Esophagus muscularis mucosa (tissue), 4 donors: ENCODE measurements around the gene TRPM6. TPM values are rescaled to one million over a fixed set of nuclear protein-coding genes. Genes with fewer than 3 reads are reported as not detected.

Source experiments
- DNase-seq: peaks from one replicate; pipeline ENCODE4 v3.0.0-alpha.2; 2017; ENCODE audit errors: extremely low spot score
- H3K27ac ChIP-seq, 4 donors: fragments of 200-600 bp; sonication (generic); replicated peaks in 1 of 4; 1 replicate in 3 of 4; 2 replicates in 1 of 4; pipeline ENCODE4 v1.5.1; 2016 to 2019; ENCODE audit warnings: mild to moderate bottlenecking in 1 of 4
- H3K27me3 ChIP-seq, 4 donors: fragments of 200-600 bp; sonication (generic); one replicate each; pipeline versions ENCODE4 v1.5.1 to v1.6.0; 2016 to 2019
- H3K36me3 ChIP-seq, 4 donors: fragments of 200-600 bp; sonication (generic); one replicate each; pipeline ENCODE4 v1.5.1; 2016 to 2019
- H3K4me1 ChIP-seq, 4 donors: fragments of 200-600 bp; sonication (generic); one replicate each; pipeline ENCODE4 v1.5.1; 2016 to 2019
- H3K4me3 ChIP-seq, 4 donors: fragments of 200-600 bp; sonication (generic); 1 replicate in 2 of 4; 2 replicates in 2 of 4; pipeline ENCODE4 v1.5.1; 2016 to 2019; ENCODE audit warnings: mild to moderate bottlenecking in 4 of 4, moderate library complexity in 1 of 4
- H3K9me3 ChIP-seq, 4 donors: fragments of 200-600 bp; sonication (generic); 1 replicate in 3 of 4; 2 replicates in 1 of 4; pipeline ENCODE4 v1.5.1; 2016 to 2019
- EP300 ChIP-seq: sonication (generic); formaldehyde crosslinking; IDR thresholded peaks from one replicate; pipeline ENCODE4 v1.6.1; 2017; ENCODE audit warnings: antibody characterized with exemption
- POLR2A ChIP-seq: fragments of 450-650 bp; IDR thresholded peaks from one replicate; pipeline ENCODE4 v1.6.1; 2017; ENCODE audit warnings: antibody characterized with exemption, moderate library complexity, mild to moderate bottlenecking, low read depth
- POLR2AphosphoS5 ChIP-seq, 2 donors: sonication (generic); formaldehyde crosslinking; IDR thresholded peaks; one replicate each; pipeline ENCODE4 v1.6.1; 2017; ENCODE audit warnings: antibody characterized with exemption in 2 of 2
- WGBS: methylation state at CpG from one replicate; pipeline ENCODE4 v1.1.5; 2018; 5-methylcytosine and 5-hydroxymethylcytosine counted together
- intact Hi-C: fragments of 100-400 bp; cut with DNase I; formaldehyde crosslinking; loops from one replicate; pipeline ENCODE4 v1.15.1; 2023
- total RNA-seq, 4 donors: library from RNA; depleted of rRNA; stranded (reverse); fragments of >200 nt; gene quantifications; one replicate each; pipeline versions ENCODE4 v1.1.0 to v1.2.1, GENCODE V29; 2016
- TF ChIP-seq, protein P1 (sequence below), 3 experiments: fragments of 200-600 bp in 2 of 3; fragments of 450-650 bp in 1 of 3; sonication (generic) in 2 of 3; IDR thresholded peaks; one replicate each; pipeline ENCODE4 v1.5.1; 2017 to 2019; ENCODE audit warnings: antibody characterized with exemption in 3 of 3, mild to moderate bottlenecking in 2 of 3, moderate library complexity in 1 of 3

TRPM6 gene, protein sequence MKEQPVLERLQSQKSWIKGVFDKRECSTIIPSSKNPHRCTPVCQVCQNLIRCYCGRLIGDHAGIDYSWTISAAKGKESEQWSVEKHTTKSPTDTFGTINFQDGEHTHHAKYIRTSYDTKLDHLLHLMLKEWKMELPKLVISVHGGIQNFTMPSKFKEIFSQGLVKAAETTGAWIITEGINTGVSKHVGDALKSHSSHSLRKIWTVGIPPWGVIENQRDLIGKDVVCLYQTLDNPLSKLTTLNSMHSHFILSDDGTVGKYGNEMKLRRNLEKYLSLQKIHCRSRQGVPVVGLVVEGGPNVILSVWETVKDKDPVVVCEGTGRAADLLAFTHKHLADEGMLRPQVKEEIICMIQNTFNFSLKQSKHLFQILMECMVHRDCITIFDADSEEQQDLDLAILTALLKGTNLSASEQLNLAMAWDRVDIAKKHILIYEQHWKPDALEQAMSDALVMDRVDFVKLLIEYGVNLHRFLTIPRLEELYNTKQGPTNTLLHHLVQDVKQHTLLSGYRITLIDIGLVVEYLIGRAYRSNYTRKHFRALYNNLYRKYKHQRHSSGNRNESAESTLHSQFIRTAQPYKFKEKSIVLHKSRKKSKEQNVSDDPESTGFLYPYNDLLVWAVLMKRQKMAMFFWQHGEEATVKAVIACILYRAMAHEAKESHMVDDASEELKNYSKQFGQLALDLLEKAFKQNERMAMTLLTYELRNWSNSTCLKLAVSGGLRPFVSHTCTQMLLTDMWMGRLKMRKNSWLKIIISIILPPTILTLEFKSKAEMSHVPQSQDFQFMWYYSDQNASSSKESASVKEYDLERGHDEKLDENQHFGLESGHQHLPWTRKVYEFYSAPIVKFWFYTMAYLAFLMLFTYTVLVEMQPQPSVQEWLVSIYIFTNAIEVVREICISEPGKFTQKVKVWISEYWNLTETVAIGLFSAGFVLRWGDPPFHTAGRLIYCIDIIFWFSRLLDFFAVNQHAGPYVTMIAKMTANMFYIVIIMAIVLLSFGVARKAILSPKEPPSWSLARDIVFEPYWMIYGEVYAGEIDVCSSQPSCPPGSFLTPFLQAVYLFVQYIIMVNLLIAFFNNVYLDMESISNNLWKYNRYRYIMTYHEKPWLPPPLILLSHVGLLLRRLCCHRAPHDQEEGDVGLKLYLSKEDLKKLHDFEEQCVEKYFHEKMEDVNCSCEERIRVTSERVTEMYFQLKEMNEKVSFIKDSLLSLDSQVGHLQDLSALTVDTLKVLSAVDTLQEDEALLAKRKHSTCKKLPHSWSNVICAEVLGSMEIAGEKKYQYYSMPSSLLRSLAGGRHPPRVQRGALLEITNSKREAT (N-terminal part only)
- 1 to 10 TPM in 2 of 4 donors, under 1 TPM in 2; 0.52 to 1.8 (median 1.2) TPM for total RNA-seq

DNA sequence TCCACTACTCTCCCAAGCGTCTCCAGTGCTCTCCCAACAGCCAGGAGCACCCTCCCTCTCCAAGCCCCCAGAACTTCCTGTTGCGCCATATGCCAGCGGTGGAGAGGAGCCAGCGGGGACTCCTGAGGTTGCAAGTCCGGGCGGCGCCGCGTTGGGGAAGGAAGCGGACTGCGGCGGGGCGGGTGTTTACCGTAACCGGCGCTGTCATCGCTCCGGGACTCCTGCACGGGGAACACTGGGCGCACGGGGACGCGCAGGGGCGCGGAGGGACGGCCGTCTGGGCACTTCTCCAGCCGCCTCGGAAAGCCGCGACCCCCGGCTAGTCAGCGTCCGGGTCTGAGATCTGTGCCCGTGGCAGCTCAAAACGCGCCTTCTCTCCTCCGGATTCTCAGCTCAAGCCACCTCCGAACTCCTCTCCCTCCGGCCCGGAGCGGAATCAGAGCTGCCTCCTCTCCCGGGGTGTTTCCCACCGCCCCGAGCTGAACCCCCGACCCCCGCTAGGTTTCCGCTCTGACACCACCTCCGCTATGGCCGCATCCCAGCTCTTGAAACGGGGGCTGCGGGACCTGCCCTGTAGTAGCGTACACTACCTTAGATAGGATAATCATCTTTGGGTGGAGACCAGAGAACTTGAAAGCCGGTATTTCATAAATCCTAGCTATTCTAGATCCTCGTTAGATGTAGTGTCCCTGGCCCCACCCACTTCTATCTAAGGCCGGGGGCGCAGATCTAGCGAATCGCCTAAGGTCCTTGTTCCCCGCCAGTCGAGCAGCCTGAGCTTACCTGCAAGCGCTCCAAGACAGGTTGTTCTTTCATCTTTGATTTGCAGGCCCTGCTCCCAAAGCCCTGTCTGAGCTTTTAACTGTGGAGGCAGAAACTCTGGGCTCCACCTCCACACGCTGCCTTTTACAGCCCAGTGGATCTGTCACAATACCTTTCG, at the start of gene TRPM6:
TRPM6 (minus strand) TSS at position 881 of the 940 bp plus-strand sequence; CDS start at position 816, 65 bp downstream.
- TF ChIP-seq EP300 (no peak), POLR2AphosphoS5 (IDR thresholded peaks at IDR 0.05) (peak; percentile 68 to 74), POLR2A (no peak)
- TF ChIP-seq, protein P1, sequence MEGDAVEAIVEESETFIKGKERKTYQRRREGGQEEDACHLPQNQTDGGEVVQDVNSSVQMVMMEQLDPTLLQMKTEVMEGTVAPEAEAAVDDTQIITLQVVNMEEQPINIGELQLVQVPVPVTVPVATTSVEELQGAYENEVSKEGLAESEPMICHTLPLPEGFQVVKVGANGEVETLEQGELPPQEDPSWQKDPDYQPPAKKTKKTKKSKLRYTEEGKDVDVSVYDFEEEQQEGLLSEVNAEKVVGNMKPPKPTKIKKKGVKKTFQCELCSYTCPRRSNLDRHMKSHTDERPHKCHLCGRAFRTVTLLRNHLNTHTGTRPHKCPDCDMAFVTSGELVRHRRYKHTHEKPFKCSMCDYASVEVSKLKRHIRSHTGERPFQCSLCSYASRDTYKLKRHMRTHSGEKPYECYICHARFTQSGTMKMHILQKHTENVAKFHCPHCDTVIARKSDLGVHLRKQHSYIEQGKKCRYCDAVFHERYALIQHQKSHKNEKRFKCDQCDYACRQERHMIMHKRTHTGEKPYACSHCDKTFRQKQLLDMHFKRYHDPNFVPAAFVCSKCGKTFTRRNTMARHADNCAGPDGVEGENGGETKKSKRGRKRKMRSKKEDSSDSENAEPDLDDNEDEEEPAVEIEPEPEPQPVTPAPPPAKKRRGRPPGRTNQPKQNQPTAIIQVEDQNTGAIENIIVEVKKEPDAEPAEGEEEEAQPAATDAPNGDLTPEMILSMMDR (IDR thresholded peaks at IDR 0.05): no peak
- Histone ChIP-seq H3K27ac (peak within 1 kb of the TSS; percentile 66 to 75 (median 70)), H3K9me3 (no peaks in the 10 kb centered on the region), H3K4me1 (peaks cover 7 to 18% (median 16%) of the 10 kb centered on the region in 4 donors), H3K27me3 (peaks cover 0 to 16% (median 0%) of the 10 kb centered on the region in 4 donors), H3K4me3 (peak within 1 kb of the TSS; percentile 57 to 77 (median 64)), H3K36me3 (no peaks in the 10 kb centered on the region)
- no peak for DNase-seq
- WGBS: 9% methylated on average over 29 of the region's 64 CpGs
- intact Hi-C loops: no loop called here

DNA sequence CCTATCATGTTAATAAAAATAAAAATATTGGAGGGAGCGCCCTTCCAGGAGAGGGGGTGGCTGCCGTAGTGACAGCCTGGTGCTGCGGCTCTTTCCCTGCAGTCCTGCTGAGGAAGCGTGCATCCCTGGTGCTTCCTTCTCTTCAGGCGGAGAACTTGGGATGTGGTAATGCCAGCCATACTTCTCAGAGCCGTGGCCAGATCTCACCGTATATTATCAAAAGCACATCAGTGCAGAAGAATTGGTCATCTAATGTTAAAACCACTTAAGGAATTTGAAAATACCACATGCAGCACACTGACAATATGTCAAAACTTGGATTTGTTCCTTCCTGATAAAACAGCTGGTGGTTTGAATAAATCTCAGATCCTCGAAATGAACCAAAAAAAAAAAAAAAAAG, 47.3 kb upstream of the TRPM6 start:
- WGBS: 66% methylated on average over 8 of the region's 8 CpGs
- no peak overlapping the region for H3K27ac ChIP-seq
- TF ChIP-seq POLR2AphosphoS5 (IDR thresholded peaks at IDR 0.05): no peak
- no peak for TF ChIP-seq POLR2A
- TF ChIP-seq EP300: no peak
- TF ChIP-seq, protein P1 (IDR thresholded peaks at IDR 0.05): no peak
- H3K4me3 ChIP-seq: no peak overlapping the region
- intact Hi-C loops: no loop called here
- no peaks in the 10 kb centered on the region for H3K4me1 ChIP-seq
- H3K27me3 ChIP-seq: no peaks in the 10 kb centered on the region
- no peak for DNase-seq
- peaks cover 0 to 11% (median 9%) of the 10 kb centered on the region in 4 donors for H3K9me3 ChIP-seq
- H3K36me3 ChIP-seq: no peaks in the 10 kb centered on the region

DNA sequence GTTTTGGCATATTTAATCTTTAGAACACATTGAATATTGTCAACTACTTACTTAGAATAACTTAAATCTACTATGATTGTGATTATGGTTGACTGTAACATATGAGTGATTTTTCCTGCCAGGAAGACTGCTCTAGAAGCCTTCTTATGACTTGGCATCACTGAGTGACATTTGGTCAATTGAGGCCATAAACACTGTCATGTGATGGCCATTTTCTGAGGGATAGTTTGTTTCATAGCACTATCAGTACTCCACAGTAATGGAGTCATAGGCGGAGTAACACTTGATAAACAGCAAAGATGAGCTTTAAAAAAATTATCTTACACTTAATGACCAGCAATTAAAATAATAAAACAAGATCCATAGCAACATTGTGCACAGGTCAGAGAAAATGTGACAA, 34.0 kb upstream of the TRPM6 start:
- DNase-seq: no peak
- no peak overlapping the region for H3K27ac ChIP-seq
- H3K4me3 ChIP-seq: no peak overlapping the region
- H3K36me3 ChIP-seq: no peaks in the 10 kb centered on the region
- TF ChIP-seq POLR2AphosphoS5 (IDR thresholded peaks at IDR 0.05) (no peak), EP300 (no peak), POLR2A (no peak)
- TF ChIP-seq, protein P1 (IDR thresholded peaks at IDR 0.05): no peak
- no peaks in the 10 kb centered on the region for H3K27me3 ChIP-seq
- H3K4me1 ChIP-seq: no peaks in the 10 kb centered on the region
- intact Hi-C loops: no loop called here
- H3K9me3 ChIP-seq: no peaks in the 10 kb centered on the region
- 91% methylated on average over 1 of the region's 1 CpG for WGBS
